Osteocyte (in vitro differentiated cells): ENCODE data around the gene MRPS2. TPM values are rescaled to one million over a fixed set of nuclear protein-coding genes. Genes with fewer than 3 reads are reported as not detected.

Source experiments
- DNase-seq: peaks from one replicate; pipeline ENCODE4 v3.0.0; 2021; ENCODE audit warnings: mixed read lengths; ENCODE audit not compliant: unreplicated experiment; ENCODE audit errors: extremely low spot score
- H3K27ac Mint-ChIP-seq: one replicate; pipeline ENCODE4 v1.8.0; 2021; ENCODE audit warnings: mild to moderate bottlenecking, mixed read lengths; ENCODE audit not compliant: unreplicated experiment
- H3K27me3 Mint-ChIP-seq: one replicate; pipeline ENCODE4 v1.8.0; 2021; ENCODE audit warnings: mixed read lengths; ENCODE audit not compliant: unreplicated experiment
- H3K36me3 Mint-ChIP-seq: one replicate; pipeline ENCODE4 v1.8.0; 2021; ENCODE audit warnings: mixed read lengths; ENCODE audit not compliant: unreplicated experiment
- H3K4me1 Mint-ChIP-seq: one replicate; pipeline ENCODE4 v1.8.0; 2021; ENCODE audit warnings: mixed read lengths; ENCODE audit not compliant: unreplicated experiment
- H3K4me3 Mint-ChIP-seq: one replicate; pipeline ENCODE4 v1.8.0; 2021; ENCODE audit warnings: mild to moderate bottlenecking, moderate library complexity, mixed read lengths; ENCODE audit not compliant: unreplicated experiment
- H3K9me3 Mint-ChIP-seq: one replicate; pipeline ENCODE4 v1.8.0; 2021; ENCODE audit warnings: mixed read lengths; ENCODE audit not compliant: unreplicated experiment
- total RNA-seq: library from RNA; stranded (reverse); gene quantifications from 2 replicates; pipeline ENCODE4 v1.2.1, GENCODE V29; 2021
- TF ChIP-seq, protein P1 (sequence below): fragments of 200-600 bp; sonication (generic); IDR thresholded peaks from 2 replicates; pipeline ENCODE4 v1.5.0; 2021; ENCODE audit warnings: antibody characterized with exemption, mild to moderate bottlenecking, moderate library complexity

MRPS2 gene
- total RNA-seq, 1 donor from 2014 or later = 33.4 TPM

DNA sequence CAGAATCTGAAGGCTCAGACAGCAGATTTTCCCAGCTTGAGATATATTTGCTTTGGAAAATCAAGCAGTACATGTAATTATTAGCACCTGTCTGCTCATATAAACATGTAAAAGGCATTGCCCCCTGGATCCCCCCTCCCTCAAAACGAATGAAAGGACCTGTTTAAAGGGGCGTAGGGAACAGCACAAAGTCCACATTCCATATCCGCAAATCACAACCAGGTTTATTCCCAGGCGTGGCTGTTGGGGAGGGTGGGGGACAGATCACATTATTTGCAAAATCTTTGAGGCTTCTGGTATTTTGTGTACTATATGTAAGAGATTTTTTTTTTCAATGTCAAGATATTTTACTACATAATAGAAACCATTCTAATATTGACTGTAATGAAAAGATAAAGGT lies 8.7 kb upstream of the MRPS2 start:
- Mint-ChIP-seq H3K27me3 (no peaks in the 10 kb centered on the region), H3K4me1 (no peaks in the 10 kb centered on the region), H3K9me3 (no peaks in the 10 kb centered on the region), H3K27ac (no peak overlapping the region), H3K36me3 (peaks cover 3% of the 10 kb centered on the region), H3K4me3 (no peak overlapping the region)
- DNase-seq = no peak
- TF ChIP-seq, protein P1, sequence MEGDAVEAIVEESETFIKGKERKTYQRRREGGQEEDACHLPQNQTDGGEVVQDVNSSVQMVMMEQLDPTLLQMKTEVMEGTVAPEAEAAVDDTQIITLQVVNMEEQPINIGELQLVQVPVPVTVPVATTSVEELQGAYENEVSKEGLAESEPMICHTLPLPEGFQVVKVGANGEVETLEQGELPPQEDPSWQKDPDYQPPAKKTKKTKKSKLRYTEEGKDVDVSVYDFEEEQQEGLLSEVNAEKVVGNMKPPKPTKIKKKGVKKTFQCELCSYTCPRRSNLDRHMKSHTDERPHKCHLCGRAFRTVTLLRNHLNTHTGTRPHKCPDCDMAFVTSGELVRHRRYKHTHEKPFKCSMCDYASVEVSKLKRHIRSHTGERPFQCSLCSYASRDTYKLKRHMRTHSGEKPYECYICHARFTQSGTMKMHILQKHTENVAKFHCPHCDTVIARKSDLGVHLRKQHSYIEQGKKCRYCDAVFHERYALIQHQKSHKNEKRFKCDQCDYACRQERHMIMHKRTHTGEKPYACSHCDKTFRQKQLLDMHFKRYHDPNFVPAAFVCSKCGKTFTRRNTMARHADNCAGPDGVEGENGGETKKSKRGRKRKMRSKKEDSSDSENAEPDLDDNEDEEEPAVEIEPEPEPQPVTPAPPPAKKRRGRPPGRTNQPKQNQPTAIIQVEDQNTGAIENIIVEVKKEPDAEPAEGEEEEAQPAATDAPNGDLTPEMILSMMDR = no peak

DNA sequence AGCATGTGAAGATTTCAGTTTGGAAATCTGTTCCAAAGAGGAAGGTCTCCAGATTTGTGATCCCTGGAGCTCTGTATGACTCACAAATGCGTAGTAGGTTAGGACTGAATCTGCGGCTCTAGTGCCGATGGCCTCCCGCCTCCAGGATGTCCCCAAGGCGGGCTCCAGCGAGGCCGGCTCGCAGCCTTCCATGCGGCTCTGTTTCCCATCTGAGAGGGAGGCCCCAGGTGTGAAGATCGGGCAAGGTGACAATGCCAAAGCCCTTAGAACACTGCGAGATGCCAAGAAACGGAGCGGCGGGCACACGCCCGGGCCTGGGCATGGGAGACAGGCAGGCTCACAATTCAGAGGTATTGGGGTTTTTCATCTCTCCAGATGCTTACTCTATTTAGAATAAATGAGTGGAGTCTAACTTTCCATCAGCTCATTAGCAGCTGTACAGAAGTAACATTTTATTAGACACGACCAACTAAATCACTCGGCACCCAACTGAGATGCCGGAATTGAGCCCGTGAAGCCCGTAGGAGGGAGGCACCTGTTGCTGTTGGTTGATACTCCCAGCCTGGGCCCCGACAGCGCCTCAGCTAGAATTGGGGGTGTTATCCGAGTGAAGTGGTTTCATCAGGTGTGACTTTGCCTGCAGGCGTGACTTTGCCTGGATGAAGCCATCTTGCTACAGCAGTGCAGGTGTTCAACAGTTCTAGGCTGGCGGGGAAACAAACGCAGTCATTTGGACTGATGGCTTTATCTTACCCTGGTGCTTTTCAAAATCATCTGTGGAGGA lies 7.4 kb upstream of the MRPS2 start:
- H3K9me3 Mint-ChIP-seq = no peaks in the 10 kb centered on the region
- no peak for DNase-seq
- H3K27me3 Mint-ChIP-seq = no peaks in the 10 kb centered on the region
- H3K36me3 Mint-ChIP-seq = peaks cover 3% of the 10 kb centered on the region
- H3K4me1 Mint-ChIP-seq = no peaks in the 10 kb centered on the region
- no peak overlapping the region for H3K4me3 Mint-ChIP-seq
- TF ChIP-seq, protein P1 = no peak
- H3K27ac Mint-ChIP-seq = no peak overlapping the region

DNA sequence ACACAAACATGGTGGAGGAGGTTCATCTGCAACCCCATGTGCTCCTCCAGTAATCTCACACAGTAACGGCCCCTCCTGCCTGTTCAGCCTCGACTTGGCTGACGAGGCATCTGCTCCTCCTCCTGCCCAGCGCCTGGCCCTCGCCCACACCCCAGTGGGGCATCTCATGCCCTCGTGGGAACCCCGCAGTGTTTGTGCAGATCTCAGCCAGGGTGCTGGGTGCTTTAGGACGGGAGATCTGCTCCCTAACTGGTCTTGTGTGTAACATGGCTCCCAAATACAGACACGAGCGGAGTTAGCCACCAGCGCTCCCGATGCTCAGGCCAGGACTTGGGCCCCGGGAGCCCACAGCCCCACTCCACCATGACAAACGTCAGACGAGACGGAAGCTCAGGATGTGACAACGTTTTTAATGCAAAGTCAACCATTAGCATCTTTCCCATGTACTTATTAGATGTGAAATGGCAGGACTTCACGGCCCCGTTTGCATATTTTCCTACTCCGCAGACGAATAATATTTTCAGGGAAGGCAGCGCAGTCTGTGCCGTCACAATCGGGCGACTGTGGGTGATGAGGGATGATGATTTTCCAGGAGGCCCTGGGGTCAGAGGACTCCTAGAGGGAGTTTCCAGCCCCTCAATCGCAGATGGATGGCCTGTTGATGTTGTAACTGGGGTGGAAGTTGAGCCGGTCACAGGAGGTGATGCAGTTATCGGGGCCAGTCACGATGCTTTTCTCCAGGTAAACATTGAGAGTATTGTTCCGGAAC lies 5.5 kb upstream of the MRPS2 start:
- DNase-seq = no peak

DNA sequence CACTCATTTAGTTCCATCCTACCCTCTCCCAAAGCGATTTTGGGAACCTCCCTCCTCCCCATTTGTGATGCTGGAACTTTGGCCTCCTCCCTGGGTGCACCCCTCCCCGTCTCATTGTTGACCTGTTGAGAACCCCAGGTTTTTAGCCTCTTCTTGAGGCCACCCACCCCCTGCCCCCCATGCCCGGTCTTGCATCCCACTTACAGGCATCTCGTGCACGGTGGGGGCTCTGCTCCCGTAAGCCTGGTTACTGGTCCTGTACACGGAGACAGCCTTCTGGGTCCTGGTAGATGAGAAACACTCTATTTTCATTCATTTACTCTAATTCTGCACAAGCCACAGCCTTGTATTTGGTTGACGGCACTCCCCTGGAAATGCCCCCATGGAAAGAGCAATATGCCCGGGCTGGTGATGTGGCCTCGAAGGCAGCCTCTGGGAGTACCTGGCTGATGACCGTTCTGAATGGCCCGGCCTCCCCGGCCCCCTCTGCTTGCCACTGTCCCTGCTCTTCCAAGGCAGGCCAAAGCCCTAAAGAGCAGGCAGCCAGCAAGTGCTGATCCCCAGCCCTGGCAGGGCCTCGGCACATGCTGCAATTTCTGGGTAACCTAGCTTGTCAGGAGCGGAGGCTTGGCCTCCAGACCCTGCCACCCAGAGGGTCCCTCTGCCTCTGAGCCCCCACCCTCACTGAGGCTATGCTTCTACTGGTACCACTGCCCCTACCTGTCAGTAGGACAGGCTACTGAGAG lies 1.9 kb upstream of the MRPS2 start:
- Mint-ChIP-seq H3K4me3 (no peak overlapping the region), H3K27me3 (no peaks in the 10 kb centered on the region), H3K27ac (no peak overlapping the region), H3K4me1 (peaks cover 12% of the 10 kb centered on the region), H3K36me3 (peaks cover 7% of the 10 kb centered on the region), H3K9me3 (no peaks in the 10 kb centered on the region)
- TF ChIP-seq, protein P1 = no peak
- DNase-seq = no peak

More for the DNA sequence above, 5.5 kb upstream of the MRPS2 start:
- Mint-ChIP-seq H3K4me3 (no peak overlapping the region), H3K9me3 (no peaks in the 10 kb centered on the region), H3K27me3 (no peaks in the 10 kb centered on the region), H3K36me3 (no peaks in the 10 kb centered on the region), H3K27ac (no peak overlapping the region), H3K4me1 (peaks cover 2% of the 10 kb centered on the region)
- TF ChIP-seq, protein P1 = no peak
